HG03196 (cell line): ENCODE measurements around the gene PIGS.
"Not testable (repeated sequence)": the region's sequence is repeated elsewhere in the genome, so short reads cannot be mapped to it uniquely, and the experiment has no call there.

Experiments
- ATAC-seq: cut with Tn5 transposase; IDR thresholded peaks from one replicate; pipeline ENCODE4 v1.9.1; 2021; ENCODE audit not compliant: unreplicated experiment

PIGS gene

DNA sequence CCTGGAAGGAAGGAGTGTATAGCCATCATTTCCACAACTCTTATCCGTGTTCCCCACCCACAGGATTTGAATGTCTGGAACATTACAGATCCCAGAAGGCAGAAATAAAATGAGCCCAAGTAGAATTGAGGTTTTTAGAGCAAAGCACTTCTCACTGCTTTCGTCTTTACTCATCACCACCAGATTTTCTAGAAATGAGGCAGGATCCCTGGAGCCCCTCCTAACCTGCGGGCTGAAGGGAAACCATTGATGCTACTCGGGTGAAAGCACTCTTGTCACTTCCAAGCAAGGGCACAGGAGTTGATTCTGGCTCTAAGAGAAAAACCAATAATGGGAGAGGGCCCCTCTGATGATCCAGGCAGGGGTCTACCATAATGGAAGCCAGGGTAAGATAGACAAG lies 8.2 kb upstream of the PIGS start:
- ATAC-seq = no peak

DNA sequence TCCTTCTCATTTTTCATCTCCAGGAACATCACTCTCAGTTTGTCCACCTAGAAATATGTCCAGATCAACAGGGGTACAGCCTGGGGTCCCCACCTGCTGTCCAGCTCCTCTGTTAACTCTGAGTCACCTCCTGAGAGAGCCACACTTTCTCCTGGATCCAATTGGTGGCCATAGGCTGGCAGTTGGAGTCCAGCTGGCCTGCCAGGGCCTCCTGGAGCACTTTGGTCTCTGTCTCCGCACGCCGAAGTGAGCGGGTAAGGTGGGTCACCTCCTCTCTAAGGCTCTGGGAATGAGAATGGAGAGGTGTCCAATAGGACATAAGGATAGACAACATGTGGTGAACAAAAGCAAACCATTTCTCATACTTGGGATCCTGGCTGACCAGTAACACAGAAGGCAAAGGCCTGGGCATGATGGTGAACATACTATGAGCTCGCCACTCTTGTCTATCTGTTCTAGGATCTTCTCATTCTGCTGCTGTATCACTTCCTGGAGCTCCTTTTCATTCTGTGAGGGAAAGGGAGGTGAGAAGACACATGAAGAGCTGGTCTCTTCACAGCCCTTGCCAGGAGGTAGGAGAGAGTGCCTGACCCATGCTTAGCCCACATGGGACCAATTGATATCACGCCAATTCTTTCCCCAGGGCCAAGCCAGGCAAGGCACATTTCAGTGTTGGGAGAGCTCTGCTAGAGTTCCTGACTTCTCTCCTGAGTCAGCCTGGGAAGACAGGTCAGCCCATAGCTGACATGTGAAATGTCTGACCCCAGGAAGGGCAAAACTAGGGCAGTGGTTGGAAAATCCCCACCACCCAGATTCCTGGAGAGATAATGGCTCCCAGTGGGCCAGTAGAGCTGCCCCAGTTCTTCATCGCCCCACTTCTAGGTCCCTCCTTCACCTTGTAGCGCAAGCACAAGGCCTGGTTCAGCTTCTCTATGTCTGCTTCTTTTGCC lies 7.2 kb upstream of the PIGS start:
- no peak for ATAC-seq

- ATAC-seq = no peak
Measured at GRCh38 chr17:28577466-28577824, 6.1 kb upstream of the PIGS start.

GRCh38 chr17:28576758-28577465 lies 5.6 kb upstream of the PIGS start, which contains the start of gene ALDOC:
Gene ALDOC (minus strand): TSS chr17:28576895. CDS start chr17:28575532, 1,363 bp downstream.
- peak; percentile 72 for ATAC-seq

- ATAC-seq = not testable (repeated sequence)
Measured at GRCh38 chr17:28576016-28576415, 4.7 kb upstream of the PIGS start.

DNA sequence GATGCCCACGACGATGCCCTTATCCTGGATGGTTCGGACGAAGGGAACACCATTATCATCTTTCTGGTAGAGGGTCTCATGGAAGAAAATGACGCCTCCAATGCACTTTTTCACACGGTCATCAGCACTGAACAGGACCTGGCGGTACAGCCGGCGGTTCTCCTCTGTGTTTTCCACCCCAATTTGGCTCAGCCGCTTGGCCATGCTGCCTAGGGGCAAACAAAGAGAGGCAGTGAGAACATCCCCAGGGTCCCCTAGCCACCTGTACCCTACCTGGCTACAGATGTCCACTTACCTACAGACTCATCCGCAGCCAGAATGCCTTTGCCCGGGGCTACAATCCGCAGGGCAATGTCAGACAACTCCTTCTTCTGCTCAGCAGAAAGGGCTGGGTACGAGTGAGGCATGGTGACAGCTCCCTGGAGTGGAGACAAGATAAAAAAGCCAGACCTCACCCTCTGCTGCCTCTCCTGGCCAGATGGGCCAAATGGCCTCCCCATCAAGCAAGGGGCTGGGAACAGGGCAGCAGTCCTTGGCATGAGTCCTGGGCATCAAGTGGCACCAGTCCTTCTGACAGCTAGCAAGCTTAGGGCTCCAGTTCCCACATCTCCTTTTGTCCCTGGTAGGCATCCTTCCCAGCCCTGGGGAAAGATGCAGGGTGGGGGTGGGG lies 3.9 kb upstream of the PIGS start:
- ATAC-seq = no peak

DNA sequence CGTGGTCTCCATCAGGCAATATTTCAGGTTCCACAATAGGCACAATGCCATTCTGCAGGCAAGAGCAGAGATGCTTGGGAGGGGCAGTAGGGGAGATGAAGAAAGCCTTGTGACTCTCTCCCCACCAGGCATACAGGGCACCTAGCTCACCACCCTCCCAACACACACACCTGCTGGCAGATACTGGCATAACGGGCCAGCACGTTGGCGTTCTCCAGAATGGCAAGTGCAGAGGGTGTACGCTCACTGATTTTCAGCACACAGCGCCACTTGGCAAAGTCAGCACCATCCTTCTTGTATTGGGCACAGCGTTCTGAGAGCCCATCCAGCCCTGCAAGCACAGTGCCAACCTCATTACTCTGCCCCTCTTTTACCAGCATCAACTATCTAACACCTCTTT lies 3.2 kb upstream of the PIGS start:
- no peak for ATAC-seq

DNA sequence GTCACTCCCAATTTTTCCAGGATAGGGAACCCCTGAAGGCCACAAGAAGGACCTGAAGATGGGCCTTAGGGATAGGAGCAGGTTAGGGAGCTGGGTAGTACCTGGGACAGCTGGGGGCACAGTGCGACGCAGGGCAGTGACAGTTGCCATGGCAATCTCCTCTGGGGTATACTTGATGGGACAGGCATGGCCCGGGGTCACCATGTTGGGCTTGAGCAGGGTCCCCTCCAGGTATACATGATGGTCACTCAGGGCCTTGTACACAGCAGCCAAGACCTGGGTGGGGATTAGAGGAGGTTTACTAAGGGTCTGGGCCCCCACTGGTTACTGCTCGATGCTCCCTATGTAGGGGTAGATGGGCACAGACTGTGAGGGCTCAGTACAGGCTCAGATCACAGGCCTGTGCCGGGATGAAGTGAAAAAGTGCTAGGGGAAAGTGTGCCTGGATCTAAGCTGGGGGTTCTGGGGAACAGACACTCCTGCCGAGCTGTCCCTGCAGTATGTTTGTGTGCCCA lies 2.7 kb upstream of the PIGS start:
- no peak for ATAC-seq

DNA sequence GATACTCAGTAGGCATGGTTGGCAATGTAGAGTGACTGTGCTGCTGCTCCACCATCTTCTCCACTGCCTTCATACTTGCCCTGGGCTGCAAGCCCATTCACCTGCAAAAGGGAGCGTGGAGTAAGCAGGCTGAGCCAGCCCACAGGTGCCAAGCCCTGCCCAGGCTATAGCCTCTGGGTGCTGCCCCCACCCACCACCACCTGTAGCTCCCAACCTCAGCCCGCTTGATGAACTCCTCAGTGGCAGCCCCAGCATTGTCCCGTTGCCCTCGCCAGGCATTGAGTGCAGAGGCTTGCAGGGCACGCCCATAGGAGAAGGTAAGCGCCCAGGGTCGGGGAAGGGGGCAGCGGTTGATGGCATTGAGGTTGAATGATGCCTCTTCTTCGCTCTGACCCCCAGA lies 2.2 kb upstream of the PIGS start:
- ATAC-seq = no peak

- no peak for ATAC-seq
Measured at GRCh38 chr17:28573040-28573380, 1.7 kb upstream of the PIGS start.

DNA sequence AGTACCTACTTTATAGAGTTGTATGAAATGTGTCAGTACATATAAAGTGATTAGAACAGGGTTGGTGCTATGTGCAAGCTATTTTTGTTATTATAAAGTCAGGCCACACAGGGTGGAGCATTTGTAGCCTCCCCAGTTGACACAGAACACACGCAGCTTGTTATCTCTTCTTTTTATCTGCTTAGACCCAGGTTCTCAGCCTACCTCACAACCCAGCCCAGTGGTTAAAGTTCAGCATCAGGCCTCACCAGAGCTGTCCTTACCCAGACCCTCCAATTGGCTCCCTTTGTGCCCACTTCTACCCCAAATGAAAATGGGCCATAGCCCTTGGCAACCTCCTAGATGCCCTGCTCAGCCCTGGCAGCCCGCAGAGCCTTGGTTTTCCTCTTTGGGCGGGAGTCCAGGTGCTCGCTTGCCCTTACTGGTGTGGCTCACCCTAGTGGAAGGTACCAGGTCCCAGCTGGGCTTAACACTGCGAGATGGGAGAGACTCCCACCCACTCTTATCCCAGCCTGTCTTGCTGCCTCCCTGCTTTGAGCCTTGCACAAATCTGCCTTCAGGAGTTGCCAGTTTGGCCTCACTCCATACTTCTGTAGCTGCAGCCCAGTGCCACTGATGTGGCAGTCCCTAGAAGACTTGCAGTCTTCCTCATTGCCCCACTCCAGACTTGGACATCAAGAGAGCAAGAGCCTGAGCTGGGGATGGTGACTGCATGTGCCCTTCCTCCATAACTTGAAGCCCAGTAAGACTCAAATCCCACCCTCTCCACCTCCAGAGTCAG lies 1.1 kb upstream of the PIGS start:
- ATAC-seq = no peak

- ATAC-seq = peak; percentile 20
Measured at GRCh38 chr17:28570716-28571360, 486 bp downstream of the PIGS start.

GRCh38 chr17:28569446-28569845 lies 1.9 kb downstream of the PIGS start:
- no peak for ATAC-seq

DNA sequence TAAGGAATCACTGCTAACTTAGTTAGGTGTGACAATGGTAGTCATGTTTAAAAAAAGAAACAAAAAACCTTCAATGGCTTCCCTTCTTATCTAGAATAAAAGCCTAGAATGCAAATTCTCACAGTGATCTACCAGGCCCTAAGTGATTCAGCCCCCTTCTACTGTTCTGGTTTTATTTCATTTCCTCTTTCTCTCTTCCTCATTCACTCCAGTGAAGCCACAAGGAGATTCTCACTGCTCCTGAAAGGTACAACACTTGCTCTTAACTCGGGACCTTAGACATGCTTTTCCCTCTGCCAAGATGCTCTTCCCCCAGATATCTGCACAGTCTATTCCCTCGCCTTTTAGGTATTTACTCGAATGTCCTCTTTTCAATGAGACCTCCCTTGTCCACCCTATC lies 3.7 kb downstream of the PIGS start:
- no peak for ATAC-seq

DNA sequence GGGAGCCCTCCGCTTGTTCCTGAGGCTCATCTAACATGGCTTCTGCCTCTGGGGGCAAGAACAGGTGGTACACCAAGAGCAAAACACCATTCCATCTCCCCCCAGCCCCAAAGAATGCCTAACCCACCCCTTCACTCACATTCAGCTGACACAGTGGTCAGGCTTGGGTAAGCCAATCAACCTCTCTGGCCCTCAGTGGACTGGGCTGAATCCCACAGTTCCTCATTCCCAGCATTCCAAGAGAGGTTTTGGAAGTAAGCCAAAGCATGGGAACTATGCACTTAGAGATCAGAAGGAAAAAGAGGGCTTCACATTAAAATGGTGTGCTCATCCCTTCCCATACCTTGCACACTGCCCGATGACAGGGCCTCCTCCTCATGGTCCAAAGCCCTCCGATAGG lies 7.8 kb downstream of the PIGS start:
- no peak for ATAC-seq

GRCh38 chr17:28555022-28555421 lies 16.3 kb downstream of the PIGS start:
- ATAC-seq = no peak

GRCh38 chr17:28554565-28554964 lies 16.8 kb downstream of the PIGS start:
- ATAC-seq = no peak

DNA sequence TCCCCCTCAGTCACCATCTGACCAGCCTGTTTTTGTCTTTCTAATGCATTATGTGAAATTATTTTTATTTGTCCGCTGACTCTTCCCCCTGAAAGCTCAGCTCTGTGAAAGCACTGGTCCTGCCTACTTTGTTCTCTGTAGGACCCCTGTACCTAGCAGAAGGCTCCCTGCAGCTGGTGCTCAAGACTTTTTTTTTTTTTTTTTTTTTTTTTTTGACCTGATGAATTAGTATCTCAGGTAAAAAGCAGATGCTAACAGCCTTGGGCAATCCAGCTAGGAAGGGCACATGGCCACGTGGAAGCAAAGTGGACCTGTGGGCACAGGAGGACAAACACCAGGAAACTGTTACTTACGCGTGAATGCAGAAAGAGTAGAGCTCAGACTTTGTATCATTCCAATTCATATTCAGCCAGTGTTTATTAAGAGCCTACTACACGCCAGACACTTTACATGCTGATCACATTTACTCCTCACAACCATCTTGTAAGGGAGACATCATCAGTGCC lies 18.3 kb downstream of the PIGS start:
- no peak for ATAC-seq

GRCh38 chr17:28552176-28552999 lies 18.9 kb downstream of the PIGS start, which contains the start of gene UNC119:
Gene UNC119 (minus strand): TSS chr17:28552624. CDS start chr17:28552557, 67 bp downstream.
- peak; percentile 49 for ATAC-seq
